OCI-LY3 (cell line): ENCODE data around the gene RUSF1.
A peak's percentile ranks its signal among the peaks of the same experiment; 100 is the strongest.
"Not testable (repeated sequence)": the region's sequence is repeated elsewhere in the genome, so short reads cannot be mapped to it uniquely, and the experiment has no call there.

ENCODE experiments used
- H2AFZ ChIP-seq: fragments of 200-600, 300-600 bp; shearing (Covaris generic); 2 replicates; pipeline ENCODE4 v1.6.0; 2014; ENCODE audit warnings: antibody characterized with exemption, low read depth, low read length
- H3K27ac ChIP-seq: fragments of 200-600, 300-600 bp; sonication (generic); 2 replicates; pipeline ENCODE4 v1.5.1; 2014; ENCODE audit warnings: mild to moderate bottlenecking, low read length, moderate library complexity, mixed read lengths
- H3K27me3 ChIP-seq: fragments of 200-600, 300-600 bp; sonication (generic); 2 replicates; pipeline ENCODE4 v1.6.1; 2014; ENCODE audit warnings: low read depth, low read length, mixed read lengths
- H3K36me3 ChIP-seq: fragments of 200-600, 300-600 bp; sonication (generic); replicated peaks from 2 replicates; pipeline ENCODE3; 2014; ENCODE audit warnings: low read depth, low read length, mixed read lengths
- H3K4me1 ChIP-seq: fragments of 300-600, 200-600 bp; sonication (generic); 2 replicates; pipeline ENCODE4 v1.6.1; 2014; ENCODE audit warnings: low read length, mixed read lengths
- H3K4me2 ChIP-seq: fragments of 200-600, 300-600 bp; sonication (generic); 2 replicates; pipeline ENCODE4 v1.6.1; 2014; ENCODE audit warnings: low read length, mixed read lengths
- H3K4me3 ChIP-seq: fragments of 300-600, 200-600 bp; sonication (generic); 2 replicates; pipeline ENCODE4 v1.5.1; 2014; ENCODE audit warnings: antibody characterized with exemption, mild to moderate bottlenecking, low read length, moderate library complexity
- H3K79me2 ChIP-seq: fragments of 300-600, 200-600 bp; shearing (Covaris generic); 2 replicates; pipeline ENCODE4 v1.6.1; 2014; ENCODE audit warnings: mild to moderate bottlenecking, low read length, mixed read lengths
- H3K9ac ChIP-seq: fragments of 300-600, 200-600 bp; shearing (Covaris generic); 2 replicates; pipeline ENCODE4 v1.6.0; 2014; ENCODE audit warnings: mild to moderate bottlenecking, low read length, moderate library complexity
- H3K9me3 ChIP-seq: fragments of 200-600, 300-600 bp; shearing (Covaris generic); 2 replicates; pipeline ENCODE4 v1.6.1; 2014; ENCODE audit warnings: low read length, mixed read lengths; ENCODE audit not compliant: insufficient read depth
- H4K20me1 ChIP-seq: fragments of 200-600, 300-600 bp; sonication (generic); 2 replicates; pipeline ENCODE4 v1.6.1; 2016; ENCODE audit warnings: low read length, mixed read lengths; ENCODE audit not compliant: insufficient read depth
- EZH2phosphoT487 ChIP-seq: fragments of 200-600 bp; shearing (Covaris generic); IDR thresholded peaks from 2 replicates; pipeline ENCODE4 v1.6.1; 2018; ENCODE audit warnings: antibody characterized with exemption, mixed run types, low read depth
- TF ChIP-seq, protein P1 (sequence below): fragments of 200-600, 300-600 bp; sonication (generic); IDR thresholded peaks from 2 replicates; pipeline ENCODE4 v1.5.1; 2014; ENCODE audit warnings: antibody characterized with exemption, low read length, low read depth

RUSF1 gene

DNA sequence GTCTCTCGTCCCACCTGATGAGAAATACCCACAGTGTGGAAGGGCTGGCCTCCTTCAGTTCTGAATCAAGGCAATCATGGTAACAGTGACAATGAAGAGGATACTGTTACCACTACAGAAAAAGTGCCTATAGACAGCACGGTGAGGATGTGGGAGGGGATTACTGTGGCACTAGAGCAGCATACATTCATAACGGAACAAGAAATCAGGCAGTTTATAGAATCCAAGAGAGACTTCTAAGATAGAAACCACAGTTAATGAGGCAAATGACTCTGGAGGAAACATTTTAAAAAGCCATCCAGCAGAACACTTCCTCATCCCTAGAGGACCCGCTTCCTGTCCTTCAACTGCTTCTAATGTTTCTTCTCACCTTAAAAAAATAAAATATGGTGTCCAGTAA lies 2.7 kb downstream of the RUSF1 start:
- no peaks in the 10 kb centered on the region for H3K27me3 ChIP-seq
- H3K4me3 ChIP-seq = no peak overlapping the region
- H3K27ac ChIP-seq = peak overlapping the region; percentile 46
- peaks cover 6% of the 10 kb centered on the region; the same call in 1 of the 2 replicates for H4K20me1 ChIP-seq
- H3K79me2 ChIP-seq = peaks cover 25% of the 10 kb centered on the region
- no peak overlapping the region for H2AFZ ChIP-seq
- no peak overlapping the region for H3K9ac ChIP-seq
- TF ChIP-seq, protein P1, sequence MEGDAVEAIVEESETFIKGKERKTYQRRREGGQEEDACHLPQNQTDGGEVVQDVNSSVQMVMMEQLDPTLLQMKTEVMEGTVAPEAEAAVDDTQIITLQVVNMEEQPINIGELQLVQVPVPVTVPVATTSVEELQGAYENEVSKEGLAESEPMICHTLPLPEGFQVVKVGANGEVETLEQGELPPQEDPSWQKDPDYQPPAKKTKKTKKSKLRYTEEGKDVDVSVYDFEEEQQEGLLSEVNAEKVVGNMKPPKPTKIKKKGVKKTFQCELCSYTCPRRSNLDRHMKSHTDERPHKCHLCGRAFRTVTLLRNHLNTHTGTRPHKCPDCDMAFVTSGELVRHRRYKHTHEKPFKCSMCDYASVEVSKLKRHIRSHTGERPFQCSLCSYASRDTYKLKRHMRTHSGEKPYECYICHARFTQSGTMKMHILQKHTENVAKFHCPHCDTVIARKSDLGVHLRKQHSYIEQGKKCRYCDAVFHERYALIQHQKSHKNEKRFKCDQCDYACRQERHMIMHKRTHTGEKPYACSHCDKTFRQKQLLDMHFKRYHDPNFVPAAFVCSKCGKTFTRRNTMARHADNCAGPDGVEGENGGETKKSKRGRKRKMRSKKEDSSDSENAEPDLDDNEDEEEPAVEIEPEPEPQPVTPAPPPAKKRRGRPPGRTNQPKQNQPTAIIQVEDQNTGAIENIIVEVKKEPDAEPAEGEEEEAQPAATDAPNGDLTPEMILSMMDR = no peak
- TF ChIP-seq EZH2phosphoT487 = no peak
- peak overlapping the region; percentile 25; the same call in 1 of the 2 replicates for H3K4me2 ChIP-seq
- H3K36me3 ChIP-seq = peaks cover 4% of the 10 kb centered on the region
- peaks cover 27% of the 10 kb centered on the region for H3K4me1 ChIP-seq
- no peaks in the 10 kb centered on the region for H3K9me3 ChIP-seq

DNA sequence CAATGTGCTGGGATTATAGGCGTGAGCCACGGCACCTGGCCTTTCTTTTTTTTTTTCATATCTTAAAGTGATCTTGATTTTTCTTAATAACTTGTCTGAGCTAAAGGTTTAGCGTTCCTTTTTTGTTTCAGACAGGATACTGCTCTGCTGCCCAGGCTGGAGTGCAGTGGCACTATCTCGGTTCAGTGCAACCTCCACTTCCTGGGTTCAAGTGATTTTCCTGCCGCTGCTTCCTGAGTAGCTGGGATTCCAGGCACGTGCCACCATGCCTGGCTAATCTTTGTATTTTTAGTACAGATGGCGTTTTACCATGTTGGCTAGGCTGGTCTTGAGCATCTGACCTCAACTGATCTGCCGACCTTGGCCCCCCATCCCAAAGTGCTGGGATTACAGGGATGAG lies 4.0 kb downstream of the RUSF1 start:
- Histone ChIP-seq H3K4me3 (no peak overlapping the region), H3K9ac (no peak overlapping the region), H3K79me2 (peaks cover 24% of the 10 kb centered on the region), H3K9me3 (no peaks in the 10 kb centered on the region), H3K4me2 (no peak overlapping the region), H4K20me1 (peaks cover 6% of the 10 kb centered on the region; the same call in 1 of the 2 replicates), H3K4me1 (peaks cover 26% of the 10 kb centered on the region), H3K27me3 (no peaks in the 10 kb centered on the region), H3K36me3 (peaks cover 8% of the 10 kb centered on the region), H2AFZ (no peak overlapping the region), H3K27ac (no peak overlapping the region)
- TF ChIP-seq, protein P1 = no peak
- TF ChIP-seq EZH2phosphoT487 = no peak

DNA sequence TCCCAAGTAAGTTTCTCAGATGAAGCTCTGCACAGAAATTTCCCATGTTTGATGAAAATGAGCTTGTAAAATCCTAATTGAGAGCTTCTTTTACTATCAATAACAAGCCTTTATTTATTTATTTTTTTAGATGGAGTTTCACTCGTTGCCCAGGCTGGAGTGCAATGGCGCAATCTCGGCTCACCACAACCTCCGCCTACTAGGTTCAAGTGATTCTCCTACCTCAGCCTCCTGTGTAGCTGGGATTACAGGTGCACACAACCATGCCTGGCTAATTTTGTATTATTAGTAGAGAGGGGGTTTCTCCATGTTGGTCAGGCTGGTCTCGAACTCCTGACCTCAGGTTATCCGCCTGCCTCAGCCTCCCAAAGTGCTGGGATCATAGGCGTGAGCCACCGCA lies 4.6 kb downstream of the RUSF1 start:
- H3K4me2 ChIP-seq, H3K9me3 ChIP-seq: not testable (repeated sequence)
- peaks cover 23% of the 10 kb centered on the region for H3K4me1 ChIP-seq

DNA sequence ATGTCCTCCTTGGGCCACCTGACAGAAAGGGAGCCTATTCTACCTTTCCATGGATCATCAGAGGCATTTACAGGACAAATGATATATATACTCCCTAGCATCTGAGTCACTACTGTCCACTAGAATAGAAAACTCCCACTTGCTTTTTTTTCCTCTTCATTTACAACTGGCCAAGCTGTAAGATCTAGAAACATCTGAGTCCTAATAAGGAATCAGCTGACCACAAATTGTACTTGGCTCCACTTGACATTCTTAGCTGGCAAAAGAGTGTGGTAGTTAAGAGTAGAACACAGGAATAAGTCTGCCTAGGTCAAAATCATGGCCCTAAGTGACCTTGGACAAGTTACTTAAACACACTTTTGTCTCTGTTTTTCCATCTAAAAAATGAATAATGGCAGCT lies 5.2 kb downstream of the RUSF1 start:
- H3K4me1 ChIP-seq = peaks cover 23% of the 10 kb centered on the region
- no peak overlapping the region for H3K4me3 ChIP-seq
- H4K20me1 ChIP-seq = peaks cover 6% of the 10 kb centered on the region; the same call in 1 of the 2 replicates
- peaks cover 13% of the 10 kb centered on the region for H3K36me3 ChIP-seq
- H3K9me3 ChIP-seq = no peaks in the 10 kb centered on the region
- H3K79me2 ChIP-seq = peaks cover 14% of the 10 kb centered on the region
- no peaks in the 10 kb centered on the region for H3K27me3 ChIP-seq
- no peak overlapping the region for H2AFZ ChIP-seq
- H3K9ac ChIP-seq = no peak overlapping the region
- no peak for TF ChIP-seq EZH2phosphoT487
- TF ChIP-seq, protein P1 = no peak
- no peak overlapping the region for H3K27ac ChIP-seq
- no peak overlapping the region for H3K4me2 ChIP-seq

More for the DNA sequence above, 4.6 kb downstream of the RUSF1 start:
- Histone ChIP-seq H3K79me2 (peaks cover 18% of the 10 kb centered on the region), H3K36me3 (peaks cover 13% of the 10 kb centered on the region)
- H3K27me3 ChIP-seq, H3K27ac ChIP-seq, H2AFZ ChIP-seq, H3K9ac ChIP-seq, H3K4me3 ChIP-seq, H4K20me1 ChIP-seq: not testable (repeated sequence)

DNA sequence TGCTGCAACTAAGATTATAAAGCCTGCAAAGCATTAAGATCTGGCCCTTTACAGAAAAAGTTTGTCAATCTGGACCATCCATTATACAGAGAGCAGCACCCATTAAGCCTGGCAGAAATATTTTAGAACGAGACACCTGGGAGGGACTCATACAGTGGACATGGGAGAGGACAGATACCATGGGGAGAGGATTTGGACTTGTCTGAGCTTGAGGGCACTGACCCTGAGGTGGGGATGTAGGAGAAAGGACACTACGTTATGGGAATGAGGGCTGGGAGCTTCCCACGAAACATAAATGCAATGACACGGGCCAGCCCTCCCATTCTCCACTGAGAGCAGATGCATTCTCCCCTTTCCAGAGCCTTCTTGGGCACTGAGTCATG lies 6.2 kb downstream of the RUSF1 start:
- Histone ChIP-seq H2AFZ (no peak overlapping the region), H3K4me3 (no peak overlapping the region), H3K79me2 (peaks cover 4% of the 10 kb centered on the region), H3K27me3 (no peaks in the 10 kb centered on the region), H3K27ac (no peak overlapping the region), H3K36me3 (peaks cover 13% of the 10 kb centered on the region), H3K9ac (no peak overlapping the region), H3K4me2 (no peak overlapping the region), H3K4me1 (peaks cover 18% of the 10 kb centered on the region), H3K9me3 (no peaks in the 10 kb centered on the region), H4K20me1 (peaks cover 6% of the 10 kb centered on the region; the same call in 1 of the 2 replicates)
- TF ChIP-seq, protein P1 = no peak
- TF ChIP-seq EZH2phosphoT487 = no peak
